Smooth muscle cell (in vitro differentiated cells): ENCODE results near the gene LIPA. TPM values are rescaled to one million over a fixed set of nuclear protein-coding genes. Genes with fewer than 3 reads are reported as not detected.

ENCODE experiments used
- DNase-seq: peaks from one replicate; lab custom pipeline; 2025; ENCODE audit not compliant: unreplicated experiment; lab: John Stamatoyannopoulos, UW
- H2AFZ ChIP-seq: fragments of 200-600 bp; sonication (generic); 2 replicates; pipeline ENCODE4 v1.6.0; 2016; ENCODE audit warnings: antibody characterized with exemption, low read depth, mild to moderate bottlenecking
- H3F3A ChIP-seq: fragments of 200-600 bp; sonication (generic); 2 replicates; pipeline ENCODE4 v1.6.0; 2017; ENCODE audit warnings: antibody characterized with exemption, low read depth
- H3K27ac ChIP-seq: fragments of 200-600 bp; sonication (generic); 2 replicates; pipeline ENCODE4 v1.5.1; 2016; ENCODE audit warnings: low read depth, mild to moderate bottlenecking
- H3K27me3 ChIP-seq: fragments of 200-600 bp; sonication (generic); 2 replicates; pipeline ENCODE4 v1.6.1; 2016; ENCODE audit warnings: low read depth, mild to moderate bottlenecking
- H3K36me3 ChIP-seq: fragments of 200-600 bp; sonication (generic); 2 replicates; pipeline ENCODE4 v1.5.1; 2016; ENCODE audit warnings: low read depth
- H3K4me1 ChIP-seq: fragments of 200-600 bp; sonication (generic); 2 replicates; pipeline ENCODE4 v1.5.1; 2016; ENCODE audit warnings: low read depth
- H3K4me2 ChIP-seq: fragments of 200-600 bp; sonication (generic); 2 replicates; pipeline ENCODE4 v1.6.0; 2016; ENCODE audit warnings: mild to moderate bottlenecking
- H3K4me3 ChIP-seq: fragments of 200-600 bp; sonication (generic); 2 replicates; pipeline ENCODE4 v1.5.1; 2016; ENCODE audit warnings: mild to moderate bottlenecking
- H3K79me2 ChIP-seq: fragments of 200-600 bp; sonication (generic); 2 replicates; pipeline ENCODE4 v1.6.0; 2016; ENCODE audit warnings: low read depth, mild to moderate bottlenecking
- H3K9ac ChIP-seq: fragments of 200-600 bp; sonication (generic); 2 replicates; pipeline ENCODE4 v1.6.0; 2016; ENCODE audit warnings: low read depth
- H3K9me3 ChIP-seq: fragments of 200-600 bp; sonication (generic); replicated peaks from 2 replicates; pipeline ENCODE4 v1.5.1; 2016; ENCODE audit warnings: low read depth
- H4K20me1 ChIP-seq: fragments of 200-600 bp; sonication (generic); 2 replicates; pipeline ENCODE4 v1.6.0; 2016; ENCODE audit warnings: low read depth
- WGBS: methylation state at CpG from one replicate; pipeline ENCODE4 v1.1.7; 2016; ENCODE audit warnings: low lambda C conversion rate; 5-methylcytosine and 5-hydroxymethylcytosine counted together
- polyA plus RNA-seq: library from polyadenylated mRNA; unstranded; fragments of >200 nt; fragmentation: Nextera tagmentation; extraction: Ambion mirVana; gene quantifications from 2 replicates; pipeline ENCODE4 v1.2.1, GENCODE V29; 2016
- total RNA-seq: library from RNA; depleted of rRNA; stranded (reverse); fragments of >200 nt; gene quantifications from 2 replicates; pipeline ENCODE4 v1.2.3, GENCODE V29; 2014
- TF ChIP-seq, protein P1 (sequence below): fragments of 200-600 bp; sonication (generic); IDR thresholded peaks from 2 replicates; pipeline ENCODE4 v1.5.1; 2017; ENCODE audit warnings: borderline replicate concordance, mild to moderate bottlenecking, antibody characterized with exemption; ENCODE audit not compliant: insufficient read depth, poor library complexity, severe bottlenecking

The LIPA gene
- total and polyA plus RNA-seq, 2 experiments from 2014 or later = 27.1 to 34.4 TPM

DNA sequence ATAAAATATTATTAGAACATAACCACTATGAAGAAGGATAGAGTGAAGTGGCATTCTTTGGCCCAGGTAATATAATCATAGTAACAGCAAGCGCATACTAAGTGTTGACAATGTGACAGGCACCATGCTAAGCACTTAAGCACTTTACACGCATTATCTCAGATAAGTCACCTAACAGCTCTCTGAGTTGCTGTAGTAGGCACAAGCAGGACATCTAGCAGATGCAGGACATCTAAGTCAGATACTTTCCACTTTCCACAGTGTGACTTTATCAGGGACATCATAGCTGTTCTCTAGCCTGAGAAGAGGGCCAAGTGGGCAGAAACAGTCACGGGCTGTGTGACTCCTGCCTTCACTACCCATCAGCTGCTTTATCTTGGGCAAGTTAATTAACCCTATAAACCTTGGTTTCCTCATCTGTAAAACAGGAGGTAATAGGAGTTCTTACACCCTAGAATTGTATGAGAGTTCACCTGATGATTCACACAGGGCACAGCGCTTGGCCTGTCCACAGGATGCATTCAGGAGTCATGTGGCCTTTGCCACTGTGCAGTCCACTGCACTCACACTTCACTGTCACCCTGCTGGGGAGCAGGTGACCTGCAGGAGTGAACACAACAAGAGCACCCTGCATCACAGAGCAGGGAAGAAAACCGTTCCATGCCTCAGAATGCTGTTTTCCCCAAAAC, 12.5 kb downstream of the LIPA start:
- TF ChIP-seq, protein P1, sequence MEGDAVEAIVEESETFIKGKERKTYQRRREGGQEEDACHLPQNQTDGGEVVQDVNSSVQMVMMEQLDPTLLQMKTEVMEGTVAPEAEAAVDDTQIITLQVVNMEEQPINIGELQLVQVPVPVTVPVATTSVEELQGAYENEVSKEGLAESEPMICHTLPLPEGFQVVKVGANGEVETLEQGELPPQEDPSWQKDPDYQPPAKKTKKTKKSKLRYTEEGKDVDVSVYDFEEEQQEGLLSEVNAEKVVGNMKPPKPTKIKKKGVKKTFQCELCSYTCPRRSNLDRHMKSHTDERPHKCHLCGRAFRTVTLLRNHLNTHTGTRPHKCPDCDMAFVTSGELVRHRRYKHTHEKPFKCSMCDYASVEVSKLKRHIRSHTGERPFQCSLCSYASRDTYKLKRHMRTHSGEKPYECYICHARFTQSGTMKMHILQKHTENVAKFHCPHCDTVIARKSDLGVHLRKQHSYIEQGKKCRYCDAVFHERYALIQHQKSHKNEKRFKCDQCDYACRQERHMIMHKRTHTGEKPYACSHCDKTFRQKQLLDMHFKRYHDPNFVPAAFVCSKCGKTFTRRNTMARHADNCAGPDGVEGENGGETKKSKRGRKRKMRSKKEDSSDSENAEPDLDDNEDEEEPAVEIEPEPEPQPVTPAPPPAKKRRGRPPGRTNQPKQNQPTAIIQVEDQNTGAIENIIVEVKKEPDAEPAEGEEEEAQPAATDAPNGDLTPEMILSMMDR = no peak
- H3K9me3 ChIP-seq = no peaks in the 10 kb centered on the region
- no peak overlapping the region for H3K4me2 ChIP-seq
- H2AFZ ChIP-seq = no peak overlapping the region
- H3K9ac ChIP-seq = no peak overlapping the region
- H3K27me3 ChIP-seq = no peaks in the 10 kb centered on the region
- no peak for DNase-seq
- no peaks in the 10 kb centered on the region for H3K36me3 ChIP-seq
- H3K79me2 ChIP-seq = no peaks in the 10 kb centered on the region
- H3K4me3 ChIP-seq = no peak overlapping the region
- peaks cover 14% of the 10 kb centered on the region for H3K4me1 ChIP-seq
- 74% methylated on average over 5 of the region's 5 CpGs for WGBS
- H3F3A ChIP-seq = no peaks in the 10 kb centered on the region
- H3K27ac ChIP-seq = no peak overlapping the region
- no peaks in the 10 kb centered on the region for H4K20me1 ChIP-seq

DNA sequence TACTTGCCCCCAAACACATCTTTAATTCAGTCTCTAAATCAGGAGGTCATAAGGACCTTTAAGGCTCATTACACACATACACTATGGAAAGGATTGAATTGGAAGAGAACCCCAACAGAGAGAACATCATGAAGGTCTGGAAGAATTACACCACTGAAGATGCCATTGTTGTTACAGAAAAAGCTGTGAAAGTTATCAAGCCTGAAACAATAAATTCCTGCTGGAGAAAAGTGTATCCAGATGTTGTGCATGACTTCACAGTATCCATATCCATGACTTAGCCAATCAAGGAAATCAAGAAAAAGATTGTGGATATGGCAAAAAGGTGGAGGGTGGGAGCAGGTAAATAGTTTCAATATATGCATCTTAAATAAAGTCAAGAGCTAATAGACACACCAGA, 13.7 kb downstream of the LIPA start:
- TF ChIP-seq, protein P1 = no peak
- no peaks in the 10 kb centered on the region for H3K36me3 ChIP-seq

GRCh38 chr10:89236226-89236797, 15.3 kb downstream of the LIPA start:
- 90% methylated on average over 4 of the region's 4 CpGs for WGBS
- H3F3A ChIP-seq = no peaks in the 10 kb centered on the region
- no peaks in the 10 kb centered on the region for H3K36me3 ChIP-seq
- H3K9me3 ChIP-seq = no peaks in the 10 kb centered on the region
- H3K79me2 ChIP-seq = no peaks in the 10 kb centered on the region
- H3K4me2 ChIP-seq = no peak overlapping the region
- no peaks in the 10 kb centered on the region for H3K27me3 ChIP-seq
- no peak overlapping the region for H2AFZ ChIP-seq
- DNase-seq = no peak
- no peak overlapping the region for H3K4me3 ChIP-seq
- H3K4me1 ChIP-seq = peaks cover under 1% of the 10 kb centered on the region
- TF ChIP-seq, protein P1 = no peak
- no peak overlapping the region for H3K27ac ChIP-seq
- H3K9ac ChIP-seq = no peak overlapping the region
- H4K20me1 ChIP-seq = no peaks in the 10 kb centered on the region

More for the DNA sequence above, 13.7 kb downstream of the LIPA start:
- Histone ChIP-seq H3K27me3 (no peaks in the 10 kb centered on the region), H3K9ac (no peak overlapping the region), H3K9me3 (no peaks in the 10 kb centered on the region), H3K79me2 (no peaks in the 10 kb centered on the region), H3K4me2 (no peak overlapping the region), H3K4me1 (peaks cover 14% of the 10 kb centered on the region), H2AFZ (no peak overlapping the region), H3K4me3 (no peak overlapping the region), H3K27ac (no peak overlapping the region), H4K20me1 (no peaks in the 10 kb centered on the region), H3F3A (no peaks in the 10 kb centered on the region)
- DNase-seq = no peak
